ENCODE measurements around the gene CDH23.

Gene CDH23

GRCh38 chr10:71747551-71748523 lies 351.1 kb downstream of the CDH23 start:
- no peak for FAIRE-seq

- FAIRE-seq, result no peak
Measured at GRCh38 chr10:71748671-71749191, 352.0 kb downstream of the CDH23 start.

DNA sequence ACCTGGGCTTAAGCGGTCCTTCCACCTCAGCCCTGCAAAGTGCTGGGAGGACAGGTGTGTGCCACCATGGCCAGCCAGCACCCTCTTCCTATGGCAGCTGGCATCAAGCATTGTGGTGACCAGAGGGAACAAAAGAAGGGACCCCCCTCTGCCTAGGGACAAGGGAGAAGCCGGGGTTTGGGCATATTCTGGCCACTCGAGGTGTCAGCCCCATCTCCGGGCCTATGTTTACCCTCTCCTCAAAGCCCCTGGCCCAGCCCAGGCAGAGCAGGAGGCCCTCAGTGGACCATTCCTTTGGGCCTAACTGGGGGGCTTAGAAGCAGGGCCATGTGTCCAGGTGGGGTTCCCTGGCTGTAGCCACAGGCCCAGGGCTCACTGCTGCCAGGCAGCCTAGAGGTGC lies 352.7 kb downstream of the CDH23 start:
- no peak for FAIRE-seq

DNA sequence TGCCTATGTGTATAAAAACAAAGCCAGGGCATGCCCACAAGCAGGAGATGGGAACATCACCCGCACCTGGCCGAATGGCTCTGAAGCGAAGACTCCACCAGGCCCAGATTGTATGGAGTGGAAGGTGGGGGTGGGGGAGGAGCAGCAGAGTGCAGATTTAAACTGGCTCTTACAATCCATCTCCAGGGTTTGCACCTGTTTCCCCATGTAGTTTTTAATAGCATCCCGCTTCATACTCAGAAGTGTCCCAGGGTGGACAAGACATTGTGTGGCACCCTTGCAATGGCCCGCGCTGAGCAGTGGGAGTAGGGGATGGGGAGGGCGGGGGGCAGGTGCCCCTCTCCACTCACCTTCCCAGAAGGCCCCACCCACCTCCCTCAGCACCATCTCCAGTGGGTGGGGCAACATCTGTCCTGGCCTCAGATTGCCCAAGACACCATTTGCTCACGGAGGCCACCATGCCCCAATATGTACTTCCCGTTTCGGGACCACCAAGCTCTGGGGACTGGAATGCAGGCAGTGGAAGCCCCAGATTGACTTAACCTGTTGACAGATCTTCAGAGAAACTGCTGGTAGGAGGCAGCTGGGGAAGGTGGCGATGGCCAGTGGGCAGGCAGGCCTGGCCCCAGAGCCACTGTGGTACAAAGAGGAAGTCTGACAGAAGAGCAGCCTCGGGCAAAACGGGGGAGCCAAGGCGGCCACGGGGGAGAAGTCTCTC lies 353.6 kb downstream of the CDH23 start:
- no peak for FAIRE-seq

- no peak for FAIRE-seq
Measured at GRCh38 chr10:71750986-71751385, 354.3 kb downstream of the CDH23 start.

GRCh38 chr10:71751515-71752224 lies 354.9 kb downstream of the CDH23 start:
- no peak for FAIRE-seq

DNA sequence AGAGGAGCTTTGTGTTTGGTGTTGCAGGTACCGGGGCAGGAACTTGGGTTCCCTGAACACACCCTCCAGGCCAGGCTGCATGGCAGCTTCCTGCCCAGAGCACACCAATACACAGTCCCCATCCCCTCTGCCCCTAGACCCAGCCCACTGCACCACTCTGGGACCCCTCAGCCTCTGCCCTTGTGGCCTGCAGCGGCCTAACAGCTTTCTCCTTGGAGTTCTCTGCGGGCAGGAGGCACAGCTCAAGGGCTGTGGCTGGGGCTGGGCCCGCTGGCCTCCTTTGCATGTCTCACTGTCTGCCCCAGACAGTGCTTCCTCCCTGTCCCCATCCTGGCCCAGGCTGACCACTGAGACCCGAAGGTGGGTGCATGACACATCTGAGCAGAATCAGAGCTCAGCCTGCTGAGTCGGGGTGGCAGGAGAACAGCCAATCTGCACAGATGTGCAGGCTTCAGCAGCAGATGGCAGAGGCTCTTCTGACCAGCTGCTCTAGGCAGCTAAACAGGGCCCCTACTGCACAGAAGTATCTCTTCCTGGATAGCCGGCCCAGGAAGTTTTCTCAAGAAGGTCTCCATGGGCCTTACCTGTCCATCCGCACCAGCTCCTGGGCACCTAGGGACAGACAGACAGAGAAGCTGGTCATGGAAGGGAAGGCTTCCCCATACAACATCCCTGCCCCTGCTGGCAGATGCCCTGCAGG lies 355.8 kb downstream of the CDH23 start:
- no peak for FAIRE-seq

- FAIRE-seq, result no peak
Measured at GRCh38 chr10:71753091-71753959, 356.6 kb downstream of the CDH23 start.

DNA sequence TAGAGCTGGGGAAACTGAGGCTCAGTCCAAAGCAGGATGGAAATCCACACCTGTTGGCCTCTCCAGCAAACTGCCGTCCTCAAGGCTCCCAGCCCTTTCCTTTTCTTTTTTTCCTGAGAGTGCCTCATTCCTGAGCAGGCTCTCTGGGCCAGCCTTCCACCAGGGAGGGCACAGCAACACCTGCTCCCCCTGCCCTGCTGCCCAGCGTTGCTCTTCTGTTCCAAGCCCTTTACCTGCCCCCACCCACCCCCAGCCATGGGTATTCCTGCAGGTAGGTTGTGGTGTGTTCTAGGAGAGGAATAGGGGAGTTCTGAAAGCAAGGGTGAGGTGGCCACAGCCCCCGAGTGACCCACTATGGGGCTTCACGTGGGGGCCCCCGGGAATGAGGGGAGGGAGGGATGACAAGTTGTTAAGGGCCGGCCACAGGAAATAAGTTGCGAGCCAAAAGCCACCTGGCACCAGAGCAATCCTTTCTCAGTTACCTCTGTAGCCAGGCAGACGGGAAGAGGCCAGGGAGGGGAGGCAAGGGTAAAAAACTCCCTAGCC lies 357.3 kb downstream of the CDH23 start:
- FAIRE-seq, result no peak

- FAIRE-seq, result no peak
Measured at GRCh38 chr10:71754562-71754961, 357.8 kb downstream of the CDH23 start.

DNA sequence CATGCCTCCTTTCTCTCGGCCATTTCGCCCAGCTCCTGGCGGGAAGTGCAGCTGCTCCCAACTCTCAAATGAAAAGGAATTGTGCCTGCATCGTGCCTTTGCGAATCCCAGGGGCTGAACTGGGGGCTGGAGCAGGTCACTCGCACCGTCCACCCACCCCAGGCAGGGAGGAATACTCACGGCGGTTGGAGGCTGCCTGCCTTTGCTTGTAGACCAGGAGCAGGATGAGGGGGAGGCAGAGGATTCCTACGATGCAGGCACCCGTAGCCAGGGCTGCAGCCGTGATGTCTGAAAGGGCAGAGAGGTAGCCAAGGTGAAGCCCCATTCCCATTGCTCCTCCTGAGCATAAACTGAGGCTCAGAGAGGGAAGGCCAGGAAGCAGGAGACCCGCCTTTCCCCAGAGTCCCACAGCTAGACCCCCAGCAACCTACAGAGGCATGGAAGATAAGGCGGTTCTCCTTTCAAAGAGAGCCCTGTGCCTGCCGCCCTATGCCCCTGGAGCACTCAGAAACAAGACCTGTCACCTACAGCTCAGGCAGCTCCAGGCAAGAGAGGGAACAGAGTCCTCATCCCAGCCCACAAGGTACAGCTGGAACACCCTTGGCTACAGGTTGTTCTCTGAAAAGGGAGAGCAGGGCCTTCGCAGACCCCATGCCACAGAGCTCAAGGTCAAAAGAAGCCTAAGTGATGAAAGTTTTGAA lies 358.6 kb downstream of the CDH23 start:
- FAIRE-seq, result no peak

DNA sequence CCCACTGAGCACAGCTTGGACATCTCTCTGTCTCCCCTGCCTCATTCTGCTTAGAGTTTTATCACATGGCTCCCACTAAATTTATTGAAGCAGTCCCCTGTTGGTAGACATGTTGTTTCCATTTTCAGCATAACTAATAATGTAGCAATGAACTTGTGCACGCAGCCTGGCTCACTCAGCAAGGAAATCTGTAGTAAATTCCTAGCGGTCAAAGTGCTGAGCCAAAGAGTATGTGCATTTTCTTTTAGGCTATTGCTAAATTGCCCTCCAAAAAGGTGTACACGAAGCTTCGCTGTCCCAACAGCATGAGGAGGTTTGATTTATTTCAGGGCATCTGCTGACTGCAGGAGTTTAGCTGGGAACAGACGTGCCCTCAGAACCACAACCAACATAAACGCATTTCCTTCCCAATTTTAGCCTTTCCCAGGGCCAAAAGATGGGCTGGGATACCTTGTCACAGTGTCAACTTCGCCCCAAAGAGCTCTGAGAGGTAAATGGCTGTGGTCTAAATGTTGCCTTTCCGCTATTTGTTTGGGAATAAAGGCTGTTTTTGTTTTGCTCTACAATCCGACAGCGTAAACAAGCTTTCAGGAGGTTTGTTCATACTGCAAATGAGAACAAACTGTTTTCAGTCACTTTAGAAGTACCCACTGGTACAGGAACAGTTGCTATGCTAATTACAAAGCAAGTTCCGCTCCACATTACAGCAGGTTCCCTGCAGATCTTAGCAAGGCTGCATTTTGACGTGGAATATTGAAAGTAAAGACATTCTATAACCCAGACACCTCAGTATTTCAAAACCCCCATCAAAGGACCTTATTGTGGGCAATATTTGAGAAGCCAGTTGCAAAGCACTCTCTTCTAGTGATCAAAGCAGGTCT lies 359.8 kb downstream of the CDH23 start:
- FAIRE-seq, result no peak

DNA sequence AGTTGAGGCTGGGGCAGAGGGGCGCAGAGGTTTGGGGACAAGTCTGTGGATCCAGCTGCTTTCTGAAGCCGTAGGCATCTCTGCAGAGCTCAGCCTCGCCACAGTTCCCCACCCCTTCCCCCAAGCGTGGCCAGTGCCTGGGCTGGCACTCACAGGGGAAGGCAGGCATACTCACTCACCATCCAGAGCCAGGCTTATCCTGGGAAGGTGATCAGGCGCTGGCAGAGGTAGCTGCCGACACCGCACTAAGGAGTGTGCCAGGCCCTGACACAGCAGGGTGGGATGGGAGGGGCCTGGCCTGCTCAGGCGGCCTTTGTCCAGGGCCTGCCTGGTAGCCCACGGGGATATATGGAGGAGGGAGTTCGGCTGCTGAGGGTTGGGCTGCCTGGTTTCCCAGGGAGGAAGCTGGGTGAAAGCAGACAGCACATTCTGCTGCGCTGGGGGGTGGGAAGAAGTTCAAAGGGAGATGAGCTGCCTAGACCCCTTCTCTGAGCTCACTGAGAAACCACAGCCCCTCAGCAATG lies 360.7 kb downstream of the CDH23 start:
- no peak for FAIRE-seq

- no peak for FAIRE-seq
Measured at GRCh38 chr10:71761105-71761511, 364.4 kb downstream of the CDH23 start.

DNA sequence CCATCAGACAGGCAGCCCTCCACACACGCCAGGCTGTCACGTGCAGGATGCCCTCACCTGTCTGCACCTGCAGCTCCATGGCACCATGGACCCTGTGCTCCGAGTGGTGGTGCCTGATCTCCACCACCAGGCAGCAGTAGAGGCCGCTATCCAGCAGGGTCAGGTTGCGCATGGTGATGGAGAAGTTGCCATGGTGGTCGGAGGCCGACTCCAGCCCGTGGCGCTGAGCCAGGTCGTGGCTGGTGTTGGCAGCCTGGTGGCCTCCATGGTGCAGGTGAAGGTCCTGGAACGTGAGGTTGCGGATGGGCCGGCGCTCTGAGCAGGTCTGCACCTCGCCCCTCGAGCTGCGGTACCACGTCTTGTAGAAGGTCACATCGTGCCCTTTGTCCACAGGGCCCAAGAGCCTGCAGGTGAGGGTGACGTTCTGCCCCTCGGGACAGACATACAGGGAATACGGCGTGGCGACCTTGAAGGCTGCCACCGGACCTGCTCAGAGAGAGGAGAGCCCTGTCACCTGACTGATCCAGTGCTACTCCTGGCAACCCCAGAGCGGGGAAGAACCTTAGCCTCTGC lies 364.9 kb downstream of the CDH23 start:
- FAIRE-seq, result no peak

DNA sequence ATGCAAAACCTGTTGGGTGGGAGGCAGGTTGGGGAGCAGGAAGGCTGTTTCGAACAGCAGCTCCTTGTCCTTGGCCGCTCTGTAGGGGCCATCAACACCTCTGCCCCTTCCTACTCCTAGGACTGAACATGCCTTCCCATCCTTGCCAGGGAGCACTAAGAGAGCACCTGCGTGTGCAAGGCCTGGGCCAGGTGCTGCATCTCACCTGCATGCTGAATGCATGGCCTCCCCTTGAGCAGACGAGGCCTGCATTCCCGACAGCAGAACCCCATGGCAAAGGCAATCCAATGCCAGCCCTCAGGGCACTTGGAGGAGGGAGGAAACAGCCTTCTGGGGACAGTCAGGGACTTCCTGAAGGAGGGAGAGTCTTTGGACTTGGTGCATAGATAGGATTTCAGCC lies 365.6 kb downstream of the CDH23 start:
- no peak for FAIRE-seq

- FAIRE-seq, result no peak
Measured at GRCh38 chr10:71763352-71764127, 366.8 kb downstream of the CDH23 start.
